GM10248 (cell line): ENCODE results near the gene MYL5.
"Not testable (repeated sequence)": the region's sequence is repeated elsewhere in the genome, so short reads cannot be mapped to it uniquely, and the experiment has no call there.

Experiments used
- CTCF ChIA-PET: fragments of 300-600 bp; sonication (Branson Sonifier 250); formaldehyde crosslinking; extraction: SDS; loops from one replicate; lab custom pipeline; 2021; ENCODE audit warnings: antibody characterized with exemption; lab: Yijun Ruan, JAX
- POLR2A ChIA-PET: fragments of 350-650 bp; sonication (Branson Sonifier 250); formaldehyde crosslinking; extraction: SDS; loops from one replicate; lab custom pipeline; 2020; ENCODE audit warnings: antibody characterized with exemption; lab: Yijun Ruan, JAX
- DNase-seq: peaks from one replicate; pipeline ENCODE4 v3.0.0; 2012; ENCODE audit errors: extremely low spot score
- CTCF ChIP-seq: IDR thresholded peaks from 2 replicates; pipeline ENCODE4 v1.5.1; 2012; ENCODE audit warnings: mild to moderate bottlenecking, low read depth; ENCODE audit errors: extremely low read depth, missing control alignments, control extremely low read depth

MYL5 gene

GRCh38 chr4:726235-726787 is 52.0 kb downstream of the MYL5 start:
- CTCF ChIA-PET, result interaction anchor here (1.2 kb wide), 2 partner anchors 17 to 260 kb away, joined by 3 read pairs; partner anchors contain the start of gene IDUA
- TF ChIP-seq CTCF, result no peak
- DNase-seq, result no peak
- POLR2A ChIA-PET, result no interaction called here

DNA sequence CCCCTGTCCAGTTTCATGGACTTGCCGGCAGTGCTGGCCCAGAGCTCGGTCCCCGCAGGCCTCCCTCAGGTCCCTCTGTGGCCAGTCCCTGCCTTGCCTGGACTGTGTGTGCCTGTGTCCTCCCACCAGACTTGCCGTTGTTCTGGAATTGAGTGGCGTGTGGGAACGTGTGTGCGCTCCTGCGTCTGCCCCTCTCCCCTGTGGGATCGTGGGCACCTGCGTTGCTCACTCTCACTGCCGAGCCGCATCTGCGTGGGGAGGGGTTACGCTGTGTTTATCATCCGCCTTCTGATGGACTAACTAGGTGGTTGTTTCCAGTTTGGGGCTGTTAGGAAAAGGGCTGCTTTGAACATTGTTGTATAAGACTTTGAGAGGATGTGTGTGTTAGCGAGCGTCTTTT is 52.5 kb downstream of the MYL5 start:
- no peak for DNase-seq
- CTCF ChIA-PET, result interaction anchor here (1.2 kb wide), 2 partner anchors 16 to 260 kb away, joined by 3 read pairs; partner anchors contain the start of gene IDUA
- POLR2A ChIA-PET, result no interaction called here
- no peak for TF ChIP-seq CTCF

GRCh38 chr4:727576-727975 is 53.2 kb downstream of the MYL5 start:
- ChIA-PET POLR2A (no interaction called here), CTCF (interaction anchor here (1.0 to 2.5 kb wide), 2 partner anchors 13 to 15 kb away, joined by 3 to 11 read pairs; no protein-coding TSS in a partner anchor)
- no peak for TF ChIP-seq CTCF
- no peak for DNase-seq

GRCh38 chr4:729336-730315 is 55.3 kb downstream of the MYL5 start:
- ChIA-PET POLR2A (no interaction called here), CTCF (interaction anchor here (2.5 kb wide), 1 partner anchor 13 kb away, joined by 11 read pairs; no protein-coding TSS in a partner anchor)
- DNase-seq, result no peak
- no peak for TF ChIP-seq CTCF

GRCh38 chr4:730511-730910 is 56.2 kb downstream of the MYL5 start:
- CTCF ChIA-PET, result no interaction called here
- TF ChIP-seq CTCF, result no peak
- DNase-seq, result no peak
- POLR2A ChIA-PET, result no interaction called here

GRCh38 chr4:730946-731904 is 56.9 kb downstream of the MYL5 start:
- CTCF ChIA-PET, POLR2A ChIA-PET, DNase-seq: not testable (repeated sequence)
